GM10248 (cell line): Measurements from ENCODE around the gene NT5M.

Source experiments
- CTCF ChIA-PET: fragments of 300-600 bp; sonication (Branson Sonifier 250); formaldehyde crosslinking; extraction: SDS; loops from one replicate; lab custom pipeline; 2021; ENCODE audit warnings: antibody characterized with exemption; lab: Yijun Ruan, JAX
- POLR2A ChIA-PET: fragments of 350-650 bp; sonication (Branson Sonifier 250); formaldehyde crosslinking; extraction: SDS; loops from one replicate; lab custom pipeline; 2020; ENCODE audit warnings: antibody characterized with exemption; lab: Yijun Ruan, JAX
- DNase-seq: peaks from one replicate; pipeline ENCODE4 v3.0.0; 2012; ENCODE audit errors: extremely low spot score
- CTCF ChIP-seq: IDR thresholded peaks from 2 replicates; pipeline ENCODE4 v1.5.1; 2012; ENCODE audit warnings: mild to moderate bottlenecking, low read depth; ENCODE audit errors: extremely low read depth, missing control alignments, control extremely low read depth

NT5M gene

GRCh38 chr17:17309356-17309755 lies 6.2 kb downstream of the NT5M start:
- DNase-seq: no peak
- ChIA-PET POLR2A (no interaction called here), CTCF (no interaction called here)
- no peak for TF ChIP-seq CTCF

GRCh38 chr17:17313350-17313991 lies 10.3 kb downstream of the NT5M start:
- ChIA-PET POLR2A (no interaction called here), CTCF (interaction anchor here (0.7 to 2.2 kb wide), 13 partner anchors 12 to 398 kb away, joined by 3 to 9 read pairs (median 4); no protein-coding TSS in a partner anchor)
- peak; percentile 87 for DNase-seq
- peak; percentile 85 for TF ChIP-seq CTCF

GRCh38 chr17:17314501-17315071 lies 11.4 kb downstream of the NT5M start:
- DNase-seq: no peak
- POLR2A ChIA-PET: no interaction called here
- CTCF ChIA-PET: interaction anchor here (0.6 to 1.2 kb wide), 4 partner anchors 8 to 315 kb away, joined by 3 to 5 read pairs (median 3); no protein-coding TSS in a partner anchor
- no peak for TF ChIP-seq CTCF

- no peak for DNase-seq
- ChIA-PET POLR2A (no interaction called here), CTCF (interaction anchor here (0.6 to 1.3 kb wide), 4 partner anchors 9 to 316 kb away, joined by 3 read pairs; no protein-coding TSS in a partner anchor)
Observed at GRCh38 chr17:17315142-17315821, 12.1 kb downstream of the NT5M start.

GRCh38 chr17:17320188-17320910 lies 17.2 kb downstream of the NT5M start:
- TF ChIP-seq CTCF: no peak
- ChIA-PET POLR2A (no interaction called here), CTCF (no interaction called here)
- no peak for DNase-seq

More at GRCh38 chr17:17315142-17315821, 12.1 kb downstream of the NT5M start:
- no peak for TF ChIP-seq CTCF

GRCh38 chr17:17320911-17321220 lies 17.7 kb downstream of the NT5M start:
- POLR2A ChIA-PET: no interaction called here

More at GRCh38 chr17:17320911-17321220, 17.7 kb downstream of the NT5M start:
- CTCF ChIA-PET: no interaction called here
- DNase-seq: no peak
- TF ChIP-seq CTCF: no peak
